ENCODE measurements around the gene OGT.
A peak's percentile ranks its signal among the peaks of the same experiment; 100 is the strongest.

Gene OGT

GRCh38 chrX:71616672-71617529, 84.0 kb downstream of the OGT start:
- no peaks in the 10 kb centered on the region for H3K9me3 ChIP-seq (ENCODE audit: low read length)
- no peak overlapping the region for H3K27ac ChIP-seq (ENCODE audit: low read depth, low read length)
- H3K27me3 ChIP-seq (ENCODE audit: control insufficient read depth in 1 of 2, insufficient read depth in 2 of 2, low read length in 2 of 2): peaks cover 0 to 8% of the 10 kb centered on the region in 2 donors
- H3K9ac ChIP-seq (ENCODE audit: low read length): no peak overlapping the region
- no peak overlapping the region for H3K4me3 ChIP-seq (ENCODE audit: low read depth in 1 of 2, low read length in 2 of 2)
- H3K36me3 ChIP-seq (ENCODE audit: insufficient read depth, low read length): no peaks in the 10 kb centered on the region
- peaks cover 4% of the 10 kb centered on the region for H3K4me1 ChIP-seq (ENCODE audit: insufficient read depth, low read length)

- no peak overlapping the region for H3K27ac ChIP-seq (ENCODE audit: low read depth, low read length)
- H3K36me3 ChIP-seq (ENCODE audit: insufficient read depth, low read length): no peaks in the 10 kb centered on the region
- peaks cover 0 to 8% of the 10 kb centered on the region in 2 donors for H3K27me3 ChIP-seq (ENCODE audit: control insufficient read depth in 1 of 2, insufficient read depth in 2 of 2, low read length in 2 of 2)
- no peak overlapping the region for H3K9ac ChIP-seq (ENCODE audit: low read length)
- no peaks in the 10 kb centered on the region for H3K9me3 ChIP-seq (ENCODE audit: low read length)
- H3K4me1 ChIP-seq (ENCODE audit: insufficient read depth, low read length): peaks cover 12% of the 10 kb centered on the region
- no peak overlapping the region for H3K4me3 ChIP-seq (ENCODE audit: low read depth in 1 of 2, low read length in 2 of 2)
Measured at GRCh38 chrX:71617742-71618141, 84.8 kb downstream of the OGT start.

GRCh38 chrX:71618303-71618721, 85.4 kb downstream of the OGT start, which contains the start of gene CXCR3:
Gene CXCR3 (minus strand): TSS chrX:71618511. CDS start chrX:71618449, 62 bp downstream.
- Histone ChIP-seq H3K9ac (ENCODE audit: low read length) (no peak within 1 kb of the TSS), H3K4me3 (ENCODE audit: low read depth in 1 of 2, low read length in 2 of 2) (no peak within 1 kb of the TSS), H3K4me1 (ENCODE audit: insufficient read depth, low read length) (peaks cover 18% of the 10 kb centered on the region), H3K9me3 (ENCODE audit: low read length) (no peaks in the 10 kb centered on the region), H3K27me3 (ENCODE audit: control insufficient read depth in 1 of 2, insufficient read depth in 2 of 2, low read length in 2 of 2) (peaks cover 0 to 8% of the 10 kb centered on the region in 2 donors), H3K36me3 (ENCODE audit: insufficient read depth, low read length) (no peaks in the 10 kb centered on the region), H3K27ac (ENCODE audit: low read depth, low read length) (no peak within 1 kb of the TSS)

- H3K36me3 ChIP-seq (ENCODE audit: insufficient read depth, low read length): no peaks in the 10 kb centered on the region
- H3K4me1 ChIP-seq (ENCODE audit: insufficient read depth, low read length): peaks cover 20% of the 10 kb centered on the region
- H3K9ac ChIP-seq (ENCODE audit: low read length): no peak overlapping the region
- peaks cover 0 to 8% of the 10 kb centered on the region in 2 donors for H3K27me3 ChIP-seq (ENCODE audit: control insufficient read depth in 1 of 2, insufficient read depth in 2 of 2, low read length in 2 of 2)
- no peaks in the 10 kb centered on the region for H3K9me3 ChIP-seq (ENCODE audit: low read length)
- no peak overlapping the region for H3K4me3 ChIP-seq (ENCODE audit: low read depth in 1 of 2, low read length in 2 of 2)
- H3K27ac ChIP-seq (ENCODE audit: low read depth, low read length): no peak overlapping the region
Measured at GRCh38 chrX:71618787-71619186, 85.9 kb downstream of the OGT start.

- no peak overlapping the region for H3K27ac ChIP-seq (ENCODE audit: low read depth, low read length)
- peaks cover 20% of the 10 kb centered on the region for H3K4me1 ChIP-seq (ENCODE audit: insufficient read depth, low read length)
- H3K9me3 ChIP-seq (ENCODE audit: low read length): no peaks in the 10 kb centered on the region
- no peak overlapping the region for H3K4me3 ChIP-seq (ENCODE audit: low read depth in 1 of 2, low read length in 2 of 2)
- H3K27me3 ChIP-seq (ENCODE audit: control insufficient read depth in 1 of 2, insufficient read depth in 2 of 2, low read length in 2 of 2): peaks cover 0 to 8% of the 10 kb centered on the region in 2 donors
- no peak overlapping the region for H3K9ac ChIP-seq (ENCODE audit: low read length)
- no peaks in the 10 kb centered on the region for H3K36me3 ChIP-seq (ENCODE audit: insufficient read depth, low read length)
Measured at GRCh38 chrX:71619193-71619592, 86.3 kb downstream of the OGT start.

GRCh38 chrX:71619986-71620385, 87.1 kb downstream of the OGT start:
- H3K27ac ChIP-seq (ENCODE audit: low read depth, low read length): no peak overlapping the region
- no peaks in the 10 kb centered on the region for H3K9me3 ChIP-seq (ENCODE audit: low read length)
- H3K4me3 ChIP-seq (ENCODE audit: low read depth in 1 of 2, low read length in 2 of 2): no peak overlapping the region
- no peak overlapping the region for H3K9ac ChIP-seq (ENCODE audit: low read length)
- H3K36me3 ChIP-seq (ENCODE audit: insufficient read depth, low read length): no peaks in the 10 kb centered on the region
- peaks cover 0 to 8% of the 10 kb centered on the region in 2 donors for H3K27me3 ChIP-seq (ENCODE audit: control insufficient read depth in 1 of 2, insufficient read depth in 2 of 2, low read length in 2 of 2)
- peaks cover 20% of the 10 kb centered on the region for H3K4me1 ChIP-seq (ENCODE audit: insufficient read depth, low read length)

GRCh38 chrX:71621603-71622002, 88.7 kb downstream of the OGT start:
- Histone ChIP-seq H3K27me3 (ENCODE audit: control insufficient read depth in 1 of 2, insufficient read depth in 2 of 2, low read length in 2 of 2) (peaks cover 0 to 3% of the 10 kb centered on the region in 2 donors), H3K9ac (ENCODE audit: low read length) (no peak overlapping the region), H3K4me3 (ENCODE audit: low read depth in 1 of 2, low read length in 2 of 2) (no peak overlapping the region), H3K4me1 (ENCODE audit: insufficient read depth, low read length) (peaks cover 20% of the 10 kb centered on the region), H3K36me3 (ENCODE audit: insufficient read depth, low read length) (no peaks in the 10 kb centered on the region), H3K9me3 (ENCODE audit: low read length) (no peaks in the 10 kb centered on the region), H3K27ac (ENCODE audit: low read depth, low read length) (no peak overlapping the region)

- H3K36me3 ChIP-seq (ENCODE audit: insufficient read depth, low read length): no peaks in the 10 kb centered on the region
- H3K9ac ChIP-seq (ENCODE audit: low read length): no peak overlapping the region
- peaks cover 0 to 3% of the 10 kb centered on the region in 2 donors for H3K27me3 ChIP-seq (ENCODE audit: control insufficient read depth in 1 of 2, insufficient read depth in 2 of 2, low read length in 2 of 2)
- H3K9me3 ChIP-seq (ENCODE audit: low read length): no peaks in the 10 kb centered on the region
- H3K4me1 ChIP-seq (ENCODE audit: insufficient read depth, low read length): peaks cover 20% of the 10 kb centered on the region
- H3K4me3 ChIP-seq (ENCODE audit: low read depth in 1 of 2, low read length in 2 of 2): no peak overlapping the region
- peak overlapping the region; percentile 44 for H3K27ac ChIP-seq (ENCODE audit: low read depth, low read length)
Measured at GRCh38 chrX:71622032-71622575, 89.2 kb downstream of the OGT start.

GRCh38 chrX:71622576-71623450, 89.9 kb downstream of the OGT start:
- H3K4me3 ChIP-seq (ENCODE audit: low read depth in 1 of 2, low read length in 2 of 2): no peak overlapping the region
- no peaks in the 10 kb centered on the region for H3K36me3 ChIP-seq (ENCODE audit: insufficient read depth, low read length)
- H3K9ac ChIP-seq (ENCODE audit: low read length): peak overlapping the region; percentile 40
- H3K4me1 ChIP-seq (ENCODE audit: insufficient read depth, low read length): peaks cover 20% of the 10 kb centered on the region
- peak overlapping the region; percentile 54 for H3K27ac ChIP-seq (ENCODE audit: low read depth, low read length)
- H3K27me3 ChIP-seq (ENCODE audit: control insufficient read depth in 1 of 2, insufficient read depth in 2 of 2, low read length in 2 of 2): peaks cover 0 to 3% of the 10 kb centered on the region in 2 donors
- H3K9me3 ChIP-seq (ENCODE audit: low read length): no peaks in the 10 kb centered on the region

GRCh38 chrX:71623714-71624113, 90.8 kb downstream of the OGT start:
- Histone ChIP-seq H3K36me3 (ENCODE audit: insufficient read depth, low read length) (no peaks in the 10 kb centered on the region), H3K9me3 (ENCODE audit: low read length) (no peaks in the 10 kb centered on the region), H3K4me3 (ENCODE audit: low read depth in 1 of 2, low read length in 2 of 2) (no peak overlapping the region), H3K4me1 (ENCODE audit: insufficient read depth, low read length) (peaks cover 20% of the 10 kb centered on the region), H3K27ac (ENCODE audit: low read depth, low read length) (no peak overlapping the region), H3K27me3 (ENCODE audit: control insufficient read depth in 1 of 2, insufficient read depth in 2 of 2, low read length in 2 of 2) (peaks cover 0 to 3% of the 10 kb centered on the region in 2 donors), H3K9ac (ENCODE audit: low read length) (no peak overlapping the region)

- no peak overlapping the region for H3K9ac ChIP-seq (ENCODE audit: low read length)
- H3K27ac ChIP-seq (ENCODE audit: low read depth, low read length): no peak overlapping the region
- H3K36me3 ChIP-seq (ENCODE audit: insufficient read depth, low read length): no peaks in the 10 kb centered on the region
- no peaks in the 10 kb centered on the region for H3K9me3 ChIP-seq (ENCODE audit: low read length)
- no peak overlapping the region for H3K4me3 ChIP-seq (ENCODE audit: low read depth in 1 of 2, low read length in 2 of 2)
- no peaks in the 10 kb centered on the region for H3K27me3 ChIP-seq (ENCODE audit: control insufficient read depth in 1 of 2, insufficient read depth in 2 of 2, low read length in 2 of 2)
- peaks cover 20% of the 10 kb centered on the region for H3K4me1 ChIP-seq (ENCODE audit: insufficient read depth, low read length)
Measured at GRCh38 chrX:71625471-71625870, 92.6 kb downstream of the OGT start.
